Stimulated activated CD4-positive, alpha-beta T cell treated with anti-CD3 and anti-CD28 coated beads, Interleukin-1b, Interleukin-23, amount 100 ng/mL, for 1 hour (primary cell): ENCODE measurements around the gene CASTOR1.

Source experiments
- DNase-seq, 2 donors: peaks; one replicate each; pipeline ENCODE4 v3.0.0-alpha.2; 2020; ENCODE audit warnings: low read depth in 2 of 2

The CASTOR1 gene

DNA sequence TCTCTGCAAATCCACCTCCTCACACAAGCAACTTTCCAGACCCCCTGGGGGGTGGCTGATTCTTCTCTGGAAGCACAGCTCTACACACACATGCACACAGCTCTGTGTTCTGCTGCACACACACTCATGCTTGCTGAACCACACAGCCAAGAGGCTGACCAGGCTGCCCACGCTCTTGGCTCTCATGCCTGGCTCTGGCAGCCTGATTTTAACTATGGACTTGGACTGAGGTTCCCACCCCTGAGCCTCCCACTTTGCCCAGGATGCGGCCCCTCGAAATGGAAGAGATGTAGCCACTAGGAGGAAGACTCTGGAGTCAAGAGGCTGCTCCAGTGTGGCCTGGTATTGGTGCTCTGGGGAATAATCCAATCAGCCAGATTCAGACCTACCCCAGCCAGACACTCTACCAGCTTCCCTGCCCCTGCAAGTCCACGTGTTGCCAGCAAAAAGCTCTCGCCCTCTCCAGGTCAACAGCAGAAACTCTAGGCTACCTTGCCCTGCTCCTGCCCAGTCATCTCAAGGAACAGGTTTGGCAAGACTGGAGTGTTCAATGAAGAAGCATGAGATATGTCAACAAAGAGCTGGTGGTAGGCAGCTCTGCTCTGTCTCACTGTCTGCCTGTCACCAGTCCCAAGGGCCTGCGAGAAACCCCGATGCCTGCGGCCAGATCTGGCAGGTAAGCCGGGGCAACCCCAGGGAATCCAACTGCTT, 8.8 kb upstream of the CASTOR1 start:
- no peak for DNase-seq

DNA sequence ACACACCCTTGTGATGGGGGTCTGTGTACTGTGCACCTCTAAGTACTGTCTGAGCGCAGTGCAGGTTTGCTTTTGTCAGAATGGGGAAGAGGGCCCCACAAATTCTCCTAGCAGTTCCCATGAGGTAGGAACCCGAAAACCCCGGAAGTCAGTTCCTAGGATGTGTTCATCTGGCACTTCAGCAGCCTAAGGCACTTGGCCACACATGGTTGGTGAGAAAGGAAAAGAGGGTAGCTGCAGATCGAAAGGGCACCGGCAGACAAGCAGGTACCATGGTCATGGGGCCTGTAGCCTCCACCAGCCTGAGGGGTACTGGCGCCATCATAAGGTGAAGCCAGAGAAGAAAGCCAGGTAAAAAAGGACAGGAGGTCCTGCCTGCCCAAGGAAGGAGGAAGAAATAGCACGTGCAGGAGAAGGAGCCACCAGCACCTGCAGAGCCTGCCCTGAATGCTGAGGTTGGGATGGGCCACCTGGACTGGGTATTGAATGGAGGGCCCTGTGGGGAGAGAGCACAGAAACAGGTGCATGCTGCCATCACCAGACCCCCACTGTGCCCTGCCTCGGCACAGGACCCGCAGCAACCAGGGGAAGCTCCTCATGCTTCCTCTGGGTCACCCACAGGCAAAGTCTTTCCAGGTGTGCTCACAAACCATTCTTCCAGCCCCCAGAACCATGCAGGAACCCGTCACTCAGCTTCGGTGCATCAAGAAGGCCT, 8.1 kb upstream of the CASTOR1 start:
- no peak for DNase-seq

DNA sequence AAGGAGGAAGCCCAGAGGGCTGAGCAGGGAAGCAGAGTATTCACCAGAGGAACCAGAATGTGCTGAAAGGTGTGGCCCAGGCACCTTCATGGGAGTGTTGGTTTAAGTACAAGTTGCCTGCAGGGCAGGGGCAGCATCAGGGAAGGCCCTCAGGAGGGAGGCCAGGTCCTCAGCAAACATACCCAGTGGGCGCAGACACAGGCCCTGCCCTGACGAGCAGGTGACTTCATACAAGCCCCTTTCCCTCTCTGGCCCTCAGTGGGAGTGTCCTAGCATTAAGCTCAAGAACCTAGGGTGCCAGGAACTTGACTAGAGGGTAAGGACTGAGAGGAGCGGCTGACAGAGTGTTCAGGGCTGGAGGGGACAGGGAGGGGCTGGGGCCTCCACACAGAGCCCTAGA, 7.5 kb upstream of the CASTOR1 start:
- no peak for DNase-seq

GRCh38 chr22:30296324-30296723, 7.0 kb upstream of the CASTOR1 start:
- no peak for DNase-seq

- DNase-seq: no peak
Measured at GRCh38 chr22:30295576-30295975, 6.3 kb upstream of the CASTOR1 start.

- no peak for DNase-seq
Measured at GRCh38 chr22:30294830-30295229, 5.5 kb upstream of the CASTOR1 start.

DNA sequence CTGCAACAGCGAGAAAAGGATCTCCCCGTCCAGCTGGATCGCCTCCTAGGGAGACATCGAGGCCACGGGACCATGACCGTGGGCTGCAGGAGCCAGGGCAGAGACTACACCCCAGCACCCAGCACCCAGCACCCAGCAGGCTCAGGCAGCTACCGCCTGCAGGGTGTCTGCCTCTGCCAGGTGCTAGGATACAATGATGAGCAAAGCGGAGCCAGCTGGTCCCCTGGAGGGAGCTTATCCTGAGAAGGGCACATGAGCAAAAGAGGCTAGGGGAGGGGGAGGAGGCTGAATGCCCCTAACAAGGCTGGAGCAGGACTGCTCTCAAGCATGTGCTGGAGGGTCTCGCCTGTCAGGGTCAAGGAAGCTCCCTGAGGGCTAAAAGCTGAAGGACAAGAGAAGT, 4.8 kb upstream of the CASTOR1 start:
- DNase-seq: no peak

GRCh38 chr22:30293026-30293425, 3.7 kb upstream of the CASTOR1 start:
- no peak for DNase-seq

GRCh38 chr22:30292069-30292970, 3.0 kb upstream of the CASTOR1 start:
- no peak for DNase-seq

GRCh38 chr22:30291058-30291892, 2.0 kb upstream of the CASTOR1 start:
- no peak for DNase-seq

DNA sequence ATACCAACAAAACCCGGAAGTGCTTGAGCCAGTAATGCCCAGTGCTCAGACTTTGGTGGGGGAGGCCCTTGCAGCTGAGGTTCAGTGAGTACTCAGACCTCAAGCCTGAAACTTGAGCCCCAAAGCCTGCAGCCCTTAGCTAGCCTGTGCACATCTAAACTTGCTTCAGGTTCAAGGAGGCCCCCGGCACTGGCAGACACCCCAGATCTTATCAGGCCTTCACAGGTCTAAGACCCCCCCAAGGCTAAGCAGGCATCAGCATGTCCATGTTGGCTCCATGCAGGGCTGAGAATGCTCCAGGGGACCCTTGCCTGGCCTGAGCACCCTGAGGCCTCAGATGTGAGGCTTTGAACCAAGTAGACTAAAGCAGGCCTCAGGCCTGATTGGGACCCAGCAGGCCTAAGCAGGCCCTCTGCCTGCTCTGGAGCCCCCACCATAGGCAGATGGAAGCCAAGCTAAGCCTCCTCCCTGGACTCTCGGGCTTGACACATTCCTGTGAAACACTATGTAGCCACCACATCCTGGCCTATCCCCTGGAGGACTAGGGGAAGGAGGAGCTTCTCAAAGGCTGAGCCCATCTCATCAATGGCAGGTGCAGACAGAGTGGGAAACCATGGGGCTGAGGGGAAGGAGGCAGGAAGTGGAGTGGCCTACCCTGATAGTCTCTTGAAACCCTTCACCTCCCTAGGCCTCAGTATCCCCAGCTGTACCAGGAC, 1.2 kb upstream of the CASTOR1 start:
- DNase-seq: no peak

GRCh38 chr22:30289980-30290313, 642 bp upstream of the CASTOR1 start:
- no peak for DNase-seq

DNA sequence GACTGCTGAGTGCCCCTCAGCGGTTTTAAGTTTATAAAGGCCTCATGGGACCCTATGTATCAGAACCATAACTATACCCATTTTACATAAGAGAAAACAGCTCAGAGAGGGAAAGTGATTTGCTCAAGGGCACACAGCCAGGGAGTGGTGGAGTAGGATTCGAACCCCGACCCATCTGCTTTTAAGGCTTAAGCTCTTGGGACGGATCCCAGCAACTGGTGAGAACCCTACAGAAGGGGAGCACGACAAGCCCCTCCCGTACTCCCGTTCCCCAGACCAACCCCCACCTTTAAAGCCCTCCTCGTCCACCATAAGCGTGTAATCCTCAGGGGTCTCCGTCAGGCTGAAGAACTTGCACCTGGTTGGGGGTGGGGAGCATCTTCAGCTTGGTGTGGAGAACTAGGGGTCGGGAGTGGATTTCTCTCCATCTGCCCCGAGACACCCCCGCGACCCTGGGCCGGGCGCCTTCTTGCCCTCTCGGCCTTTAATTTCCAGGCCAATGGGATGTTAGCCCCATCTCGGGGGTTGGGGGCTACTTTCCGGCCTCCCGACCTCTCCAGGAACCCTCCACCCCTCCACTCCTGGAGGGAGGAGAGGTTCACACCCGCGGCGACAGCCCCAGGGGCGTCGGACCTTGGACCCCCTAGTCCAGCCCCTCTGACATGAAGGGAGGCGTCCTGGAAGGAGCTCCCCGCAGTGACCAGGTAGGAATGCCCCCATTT, 725 bp downstream of the CASTOR1 start:
- DNase-seq: no peak

GRCh38 chr22:30287648-30288418, 1.5 kb downstream of the CASTOR1 start:
- DNase-seq: peak; percentile 74 to 87

DNA sequence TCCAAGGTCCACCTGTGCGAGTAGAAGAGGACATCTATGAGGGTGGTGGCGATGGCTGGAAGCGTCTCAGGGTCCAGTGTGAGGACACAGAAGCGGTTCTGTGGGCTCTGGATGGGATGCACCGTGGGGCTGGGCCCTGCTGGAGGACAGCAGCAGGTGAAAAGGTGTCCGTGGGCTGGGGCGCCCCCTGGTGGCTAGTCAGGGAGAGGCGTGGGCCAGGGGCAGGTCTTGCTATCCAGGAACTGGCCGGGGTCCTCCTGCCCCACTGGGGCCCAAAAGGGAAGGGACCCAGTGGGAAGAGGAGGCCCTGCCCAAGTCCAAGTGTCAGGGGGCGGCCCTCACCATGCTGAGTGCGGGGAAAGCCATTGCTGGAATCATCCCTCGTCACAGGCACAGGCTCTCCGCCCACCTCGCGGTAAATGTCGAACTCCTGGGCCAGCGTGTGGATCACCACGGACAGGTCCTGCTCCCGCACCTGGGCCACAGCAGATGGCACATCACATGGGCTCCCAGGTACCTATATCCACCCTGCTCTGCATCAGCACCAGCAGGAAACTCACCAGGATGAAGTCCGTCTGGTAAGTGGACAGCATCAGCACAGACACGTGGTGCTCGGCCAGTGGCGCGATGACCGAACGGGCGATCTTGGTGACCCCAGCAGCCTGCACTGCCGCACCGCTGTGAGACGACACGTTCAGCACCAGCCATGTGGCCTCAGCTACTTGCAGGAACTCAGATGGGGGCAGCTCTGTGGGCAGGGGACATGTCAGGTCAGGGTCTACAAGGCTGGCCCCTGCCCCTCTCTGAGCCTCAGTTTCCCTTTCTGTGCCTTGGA, 2.3 kb downstream of the CASTOR1 start:
- peak; percentile 75 to 88 for DNase-seq

GRCh38 chr22:30286331-30286730, 3.0 kb downstream of the CASTOR1 start:
- DNase-seq: no peak

GRCh38 chr22:30285846-30286200, 3.5 kb downstream of the CASTOR1 start:
- no peak for DNase-seq

- no peak for DNase-seq
Measured at GRCh38 chr22:30285176-30285845, 4.0 kb downstream of the CASTOR1 start.
